HCT116 (cell line): Measurements from ENCODE around the gene ZACN. TPM values are rescaled to one million over a fixed set of nuclear protein-coding genes. Genes with fewer than 3 reads are reported as not detected.

ENCODE experiments used
- ATAC-seq: fragments of 200-7000 bp; cut with Tn5 transposase; 2 replicates; pipeline ENCODE4 v1.9.1; 2020; ENCODE audit warnings: mild to moderate bottlenecking, moderate library complexity
- BruUV-seq: library from RNA; stranded (reverse); fragments of 400-500 nt; replicated peaks from 2 replicates; lab custom pipeline; 2021; lab: Mats Ljungman, UMichigan
- CTCF ChIA-PET: fragments of 300-600 bp; sonication (Branson Sonifier 250); formaldehyde crosslinking; loops from one replicate; lab custom pipeline; 2021; ENCODE audit warnings: antibody characterized with exemption; lab: Charles Lee
- POLR2A ChIA-PET: fragments of 300-600, 350-600 bp; sonication (Branson Sonifier 250); formaldehyde crosslinking; loops from one replicate; lab custom pipeline; 2021; ENCODE audit warnings: antibody characterized with exemption; lab: Charles Lee
- RAD21 ChIA-PET, 2 experiments: fragments of 300-600 bp; sonication (Branson Sonifier 250); formaldehyde crosslinking; loops; one replicate each; lab custom pipeline; 2023; ENCODE audit warnings: low total read pairs in 2 of 2; ENCODE audit not compliant: uncharacterized antibody in 2 of 2, unreplicated experiment in 2 of 2, low non-redundant PET in 1 of 2; lab: Charles Lee
- DNase-seq: peaks from one replicate; pipeline ENCODE4 v3.0.0-alpha.2; 2010; ENCODE audit warnings: low read depth, low spot score
- H2AFZ ChIP-seq: fragments of 200-600 bp; shearing (Covaris generic), sonication (generic); 2 replicates; pipeline ENCODE4 v1.6.1; 2017; ENCODE audit warnings: low read depth, mixed run types, mixed read lengths, antibody characterized with exemption, low read length; ENCODE audit not compliant: poor library complexity, severe bottlenecking
- H3K27ac ChIP-seq: 2 replicates; pipeline ENCODE4 v1.5.1; 2012; ENCODE audit warnings: low read depth, low read length
- H3K27me3 ChIP-seq: fragments of 200-600 bp; sonication (generic); 2 replicates; pipeline ENCODE4 v1.6.1; 2016; ENCODE audit warnings: mixed run types, low read length, mixed read lengths; ENCODE audit not compliant: insufficient read depth
- H3K36me3 ChIP-seq, 2 experiments: fragments of 200-500 bp in 1 of 2; fragments of 200-600 bp in 1 of 2; sonication (Bioruptor generic) in 1 of 2; sonication (generic) in 1 of 2; 2 replicates each; pipeline versions ENCODE4 v1.5.1 to v1.6.1; 2014 to 2016; ENCODE audit warnings: low read length in 2 of 2, inconsistent platforms in 1 of 2, mixed read lengths in 1 of 2, mixed run types in 1 of 2; ENCODE audit not compliant: insufficient read depth in 2 of 2, control insufficient read depth in 1 of 2
- H3K4me1 ChIP-seq, 2 experiments: fragments of 200-600 bp in 1 of 2; sonication (generic) in 1 of 2; 2 replicates each; pipeline versions ENCODE4 v1.5.1 to v1.6.1; 2012 to 2017; ENCODE audit warnings: low read length in 2 of 2, inconsistent platforms in 1 of 2, mild to moderate bottlenecking in 1 of 2, mixed read lengths in 1 of 2, mixed run types in 1 of 2, moderate library complexity in 1 of 2; ENCODE audit not compliant: insufficient read depth in 2 of 2, control insufficient read depth in 1 of 2
- H3K4me2 ChIP-seq: fragments of 200-600 bp; sonication (generic); 2 replicates; pipeline ENCODE4 v1.6.1; 2017; ENCODE audit warnings: mixed run types, low read length, mixed read lengths
- H3K4me3 ChIP-seq, 2 experiments: fragments of 200-600 bp in 1 of 2; sonication (generic) in 1 of 2; replicated peaks in 1 of 2; 2 replicates each; pipeline ENCODE4 v1.5.1; 2011 to 2016; ENCODE audit warnings: low read length in 2 of 2, control low read depth in 1 of 2, low read depth in 1 of 2, mild to moderate bottlenecking in 1 of 2, mixed read lengths in 1 of 2, mixed run types in 1 of 2
- H3K79me2 ChIP-seq: fragments of 200-600 bp; sonication (generic); 2 replicates; pipeline ENCODE4 v1.6.1; 2017; ENCODE audit warnings: mild to moderate bottlenecking, mixed run types, low read length, moderate library complexity, mixed read lengths; ENCODE audit not compliant: insufficient read depth
- H3K9ac ChIP-seq: fragments of 200-600 bp; sonication (generic); 2 replicates; pipeline ENCODE4 v1.6.1; 2016; ENCODE audit warnings: low read length, mixed read lengths
- H3K9me2 ChIP-seq: fragments of 200-600 bp; sonication (generic), shearing (Covaris generic); 2 replicates; pipeline ENCODE4 v1.6.1; 2017; ENCODE audit warnings: mixed run types, mild to moderate bottlenecking, moderate library complexity; ENCODE audit not compliant: insufficient read depth
- H3K9me3 ChIP-seq, 2 experiments: fragments of 200-500 bp in 1 of 2; fragments of 200-600 bp in 1 of 2; sonication (Bioruptor generic) in 1 of 2; sonication (generic) in 1 of 2; 2 replicates each; pipeline ENCODE4 v1.6.1; 2014 to 2017; ENCODE audit warnings: low read length in 2 of 2, mixed read lengths in 2 of 2, inconsistent platforms in 1 of 2, low read depth in 1 of 2, mild to moderate bottlenecking in 1 of 2, mixed run types in 1 of 2, moderate library complexity in 1 of 2; ENCODE audit not compliant: control insufficient read depth in 1 of 2, insufficient read depth in 1 of 2
- H4K20me1 ChIP-seq: fragments of 200-600 bp; sonication (generic), shearing (Covaris generic); 2 replicates; pipeline ENCODE4 v1.6.1; 2017; ENCODE audit warnings: mixed run types, mild to moderate bottlenecking, moderate library complexity; ENCODE audit not compliant: insufficient read depth
- CBX3 ChIP-seq: IDR thresholded peaks from 2 replicates; pipeline ENCODE4 v1.6.1; 2012; ENCODE audit warnings: low read depth
- CTCF ChIP-seq, 3 experiments: fragments of 200-600 bp in 1 of 3; sonication (generic) in 1 of 3; IDR thresholded peaks in 2 of 3; conservative IDR thresholded peaks in 1 of 3; 2 replicates each; pipeline ENCODE4 v1.5.1; 2012 to 2017; ENCODE audit warnings: low read depth in 2 of 3, low read length in 2 of 3, antibody characterized with exemption in 1 of 3, borderline replicate concordance in 1 of 3, control low read depth in 1 of 3, mild to moderate bottlenecking in 1 of 3, mixed read lengths in 1 of 3, mixed run types in 1 of 3, moderate library complexity in 1 of 3; ENCODE audit not compliant: insufficient read depth in 1 of 3
- EGR1 ChIP-seq: IDR thresholded peaks from 2 replicates; pipeline ENCODE4 v1.6.1; 2012; ENCODE audit warnings: low read depth
- ELF1 ChIP-seq: IDR thresholded peaks from 2 replicates; pipeline ENCODE4 v1.6.1; 2012; ENCODE audit warnings: low read depth, borderline replicate concordance
- EZH2 ChIP-seq: fragments of 200-600 bp; sonication (generic); IDR thresholded peaks from 2 replicates; pipeline ENCODE4 v1.6.1; 2017; ENCODE audit warnings: antibody characterized with exemption, mixed run types
- EZH2phosphoT487 ChIP-seq: fragments of 200-600 bp; IDR thresholded peaks from 2 replicates; pipeline ENCODE4 v1.6.1; 2018; ENCODE audit warnings: antibody characterized with exemption, borderline replicate concordance
- FOSL1 ChIP-seq: IDR thresholded peaks from 2 replicates; pipeline ENCODE4 v1.6.1; 2012; ENCODE audit warnings: low read depth
- JUND ChIP-seq: IDR thresholded peaks from 2 replicates; pipeline ENCODE4 v1.6.1; 2012
- RAD21 ChIP-seq: IDR thresholded peaks from 2 replicates; pipeline ENCODE4 v1.6.1; 2012; ENCODE audit warnings: low read depth, mild to moderate bottlenecking
- REST ChIP-seq: IDR thresholded peaks from 2 replicates; pipeline ENCODE4 v1.6.1; 2012; ENCODE audit warnings: low read depth
- SIN3A ChIP-seq: IDR thresholded peaks from 2 replicates; pipeline ENCODE4 v1.6.1; 2012; ENCODE audit warnings: low read depth
- YY1 ChIP-seq: IDR thresholded peaks from 2 replicates; pipeline ENCODE4 v1.6.1; 2011; ENCODE audit warnings: low read length, low read depth, moderate library complexity, mild to moderate bottlenecking; ENCODE audit not compliant: insufficient replicate concordance; ENCODE audit errors: extremely low read depth
- ZBTB33 ChIP-seq: IDR thresholded peaks from 2 replicates; pipeline ENCODE4 v1.6.1; 2011; ENCODE audit warnings: mild to moderate bottlenecking, low read length, moderate library complexity; ENCODE audit not compliant: insufficient replicate concordance; ENCODE audit errors: extremely low read depth
- ZNF274 ChIP-seq: fragments of 200-500 bp; sonication (Bioruptor generic); IDR thresholded peaks from 2 replicates; pipeline ENCODE4 v1.6.1; 2014; ENCODE audit warnings: mild to moderate bottlenecking, low read depth, low read length, inconsistent platforms
- intact Hi-C: fragments of 100-400 bp; cut with micrococcal nuclease; formaldehyde crosslinking; loops from 2 replicates; pipeline ENCODE4 v1.10.0; 2022
- total RNA-seq: library from RNA; stranded (reverse); gene quantifications from one replicate; pipeline ENCODE4 v1.2.1, GENCODE V29; 2021; ENCODE audit not compliant: unreplicated experiment

Gene ZACN
- total RNA-seq, 1 experiment from 2014 or later, result not detected

GRCh38 chr17:76046064-76046463, 32.9 kb upstream of the ZACN start:
- no peak for DNase-seq
- ChIA-PET RAD21 (no interaction called here), CTCF (no interaction called here), POLR2A (no interaction called here)
- intact Hi-C loops, result no loop called here
- Histone ChIP-seq H3K9me3 (no peaks in the 10 kb centered on the region), H3K27ac (no peak overlapping the region), H3K9ac (no peak overlapping the region), H3K79me2 (peaks cover 10% of the 10 kb centered on the region), H2AFZ (no peak overlapping the region), H3K36me3 (peaks cover 74 to 83% of the 10 kb centered on the region in 2 experiments), H3K4me1 (peaks cover 3 to 5% of the 10 kb centered on the region in 2 experiments), H4K20me1 (no peaks in the 10 kb centered on the region), H3K27me3 (no peaks in the 10 kb centered on the region), H3K4me3 (no peak overlapping the region), H3K9me2 (no peaks in the 10 kb centered on the region), H3K4me2 (no peak overlapping the region)
- ATAC-seq, result no peak
- BruUV-seq, result no TSS peak
- no peak for TF ChIP-seq SIN3A
- TF ChIP-seq ZNF274, result no peak
- TF ChIP-seq EGR1, result no peak
- TF ChIP-seq REST, result no peak
- TF ChIP-seq EZH2, result no peak
- TF ChIP-seq RAD21, result no peak
- no peak for TF ChIP-seq CBX3
- no peak for TF ChIP-seq FOSL1
- no peak for TF ChIP-seq ELF1
- no peak for TF ChIP-seq CTCF (IDR thresholded peaks at IDR 0.05 in 2 of 3, conservative IDR thresholded peaks at IDR 0.05 in 1 of 3; ENCODE audit: borderline replicate concordance in 1 of 3, insufficient read depth in 1 of 3, low read depth in 2 of 3, low read length in 2 of 3)
- no peak for TF ChIP-seq EZH2phosphoT487
- TF ChIP-seq ZBTB33, result no peak
- TF ChIP-seq JUND, result no peak
- TF ChIP-seq YY1, result no peak
